HEK293 (cell line): ENCODE measurements around the gene PGAP6.

ENCODE experiments used
- CTCF ChIP-seq: fragments of 450-650 bp; formaldehyde crosslinking; IDR thresholded peaks from 2 replicates; pipeline ENCODE4 v1.5.1; 2016; ENCODE audit warnings: missing biosample characterization, missing genetic modification characterization
- KLF16 ChIP-seq: fragments of 450-650 bp; formaldehyde crosslinking; IDR thresholded peaks from 2 replicates; pipeline ENCODE4 v1.5.1; 2017; ENCODE audit warnings: missing biosample characterization, missing genetic modification characterization
- MZF1 ChIP-seq: fragments of 450-650 bp; formaldehyde crosslinking; IDR thresholded peaks from 2 replicates; pipeline ENCODE4 v1.5.1; 2017; ENCODE audit warnings: missing biosample characterization, missing genetic modification characterization, borderline replicate concordance
- SP2 ChIP-seq: fragments of 450-650 bp; formaldehyde crosslinking; IDR thresholded peaks from 2 replicates; pipeline ENCODE4 v1.5.1; 2016; ENCODE audit warnings: missing biosample characterization, missing genetic modification characterization
- ZFP3 ChIP-seq: fragments of 450-650 bp; formaldehyde crosslinking; IDR thresholded peaks from 2 replicates; pipeline ENCODE4 v1.5.1; 2016; ENCODE audit warnings: low read depth, missing biosample characterization, missing genetic modification characterization
- ZFP41 ChIP-seq: fragments of 450-650 bp; formaldehyde crosslinking; IDR thresholded peaks from 2 replicates; pipeline ENCODE4 v1.5.1; 2016; ENCODE audit warnings: missing biosample characterization, missing genetic modification characterization, borderline replicate concordance
- ZIC2 ChIP-seq: fragments of 450-650 bp; formaldehyde crosslinking; IDR thresholded peaks from 2 replicates; pipeline ENCODE4 v1.5.1; 2016; ENCODE audit warnings: missing biosample characterization, missing genetic modification characterization
- ZNF121 ChIP-seq: fragments of 450-650 bp; formaldehyde crosslinking; IDR thresholded peaks from 2 replicates; pipeline ENCODE4 v1.5.1; 2016; ENCODE audit warnings: missing biosample characterization, missing genetic modification characterization
- ZNF133 ChIP-seq: fragments of 450-650 bp; formaldehyde crosslinking; IDR thresholded peaks from 2 replicates; pipeline ENCODE4 v1.5.1; 2016; ENCODE audit warnings: missing biosample characterization, missing genetic modification characterization
- ZNF148 ChIP-seq: fragments of 450-650 bp; formaldehyde crosslinking; IDR thresholded peaks from 2 replicates; pipeline ENCODE4 v1.5.0; 2017; ENCODE audit warnings: missing biosample characterization, missing genetic modification characterization, borderline replicate concordance
- ZNF169 ChIP-seq: fragments of 450-650 bp; formaldehyde crosslinking; IDR thresholded peaks from 2 replicates; pipeline ENCODE4 v1.5.1; 2016; ENCODE audit warnings: missing biosample characterization, missing genetic modification characterization
- ZNF174 ChIP-seq: fragments of 450-650 bp; formaldehyde crosslinking; IDR thresholded peaks from 2 replicates; pipeline ENCODE4 v1.5.0; 2017; ENCODE audit warnings: missing biosample characterization, mild to moderate bottlenecking, missing genetic modification characterization
- ZNF394 ChIP-seq: fragments of 450-650 bp; formaldehyde crosslinking; IDR thresholded peaks from 2 replicates; pipeline ENCODE4 v1.5.1; 2016; ENCODE audit warnings: missing biosample characterization, missing genetic modification characterization, mild to moderate bottlenecking, moderate library complexity, borderline replicate concordance
- ZNF416 ChIP-seq: fragments of 450-650 bp; formaldehyde crosslinking; IDR thresholded peaks from 2 replicates; pipeline ENCODE4 v1.5.1; 2016; ENCODE audit warnings: missing biosample characterization, missing genetic modification characterization
- ZNF501 ChIP-seq: fragments of 450-650 bp; formaldehyde crosslinking; IDR thresholded peaks from 2 replicates; pipeline ENCODE4 v1.5.1; 2016; ENCODE audit warnings: missing biosample characterization, missing genetic modification characterization
- ZNF596 ChIP-seq: fragments of 450-650 bp; IDR thresholded peaks from 2 replicates; pipeline ENCODE4 v1.5.0; 2018; ENCODE audit warnings: missing biosample characterization, mild to moderate bottlenecking, missing genetic modification characterization, moderate library complexity
- ZNF670 ChIP-seq: fragments of 450-650 bp; formaldehyde crosslinking; IDR thresholded peaks from 2 replicates; pipeline ENCODE4 v1.5.1; 2016; ENCODE audit warnings: missing biosample characterization, missing genetic modification characterization, low read depth
- ZNF747 ChIP-seq: fragments of 450-650 bp; formaldehyde crosslinking; IDR thresholded peaks from 2 replicates; pipeline ENCODE4 v1.5.1; 2016; ENCODE audit warnings: missing biosample characterization, missing genetic modification characterization
- ZNF76 ChIP-seq: fragments of 450-650 bp; formaldehyde crosslinking; IDR thresholded peaks from 2 replicates; pipeline ENCODE4; 2016; ENCODE audit warnings: low read depth, missing biosample characterization, missing genetic modification characterization, borderline replicate concordance
- ZSCAN18 ChIP-seq: fragments of 450-650 bp; formaldehyde crosslinking; IDR thresholded peaks from 2 replicates; pipeline ENCODE4 v1.5.1; 2016; ENCODE audit warnings: missing biosample characterization, missing genetic modification characterization
- ZXDB ChIP-seq: fragments of 450-650 bp; formaldehyde crosslinking; IDR thresholded peaks from 2 replicates; pipeline ENCODE4 v1.5.1; 2016; ENCODE audit warnings: missing biosample characterization, missing genetic modification characterization
- TF ChIP-seq, protein P1 (sequence below): fragments of 450-650 bp; formaldehyde crosslinking; IDR thresholded peaks from 2 replicates; pipeline ENCODE4 v1.5.1; 2016; ENCODE audit warnings: missing biosample characterization, missing genetic modification characterization
- TF ChIP-seq, protein P2 (sequence below): IDR thresholded peaks from 2 replicates; pipeline ENCODE4 v1.6.1; 2011; ENCODE audit warnings: mild to moderate bottlenecking, low read depth, low read length, borderline replicate concordance
- TF ChIP-seq, protein P3 (sequence below): fragments of 450-650 bp; formaldehyde crosslinking; IDR thresholded peaks from 2 replicates; pipeline ENCODE4 v1.5.1; 2016; ENCODE audit warnings: missing biosample characterization, missing genetic modification characterization
- TF ChIP-seq, protein P4 (sequence below): fragments of 450-650 bp; formaldehyde crosslinking; IDR thresholded peaks from 2 replicates; pipeline ENCODE4 v1.5.1; 2016; ENCODE audit warnings: missing biosample characterization, missing genetic modification characterization
- TF ChIP-seq, protein P5 (sequence below): fragments of 450-650 bp; formaldehyde crosslinking; IDR thresholded peaks from 2 replicates; pipeline ENCODE4 v1.5.1; 2016; ENCODE audit warnings: missing biosample characterization, missing genetic modification characterization

Gene PGAP6

GRCh38 chr16:370443-370842 is 11.3 kb downstream of the PGAP6 start, which contains the start of gene MRPL28 (continued):
- TF ChIP-seq, protein P1, sequence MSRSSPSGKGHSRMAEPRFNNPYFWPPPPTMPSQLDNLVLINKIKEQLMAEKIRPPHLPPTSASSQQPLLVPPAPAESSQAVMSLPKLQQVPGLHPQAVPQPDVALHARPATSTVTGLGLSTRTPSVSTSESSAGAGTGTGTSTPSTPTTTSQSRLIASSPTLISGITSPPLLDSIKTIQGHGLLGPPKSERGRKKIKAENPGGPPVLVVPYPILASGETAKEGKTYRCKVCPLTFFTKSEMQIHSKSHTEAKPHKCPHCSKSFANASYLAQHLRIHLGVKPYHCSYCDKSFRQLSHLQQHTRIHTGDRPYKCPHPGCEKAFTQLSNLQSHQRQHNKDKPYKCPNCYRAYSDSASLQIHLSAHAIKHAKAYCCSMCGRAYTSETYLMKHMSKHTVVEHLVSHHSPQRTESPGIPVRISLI (tag by site-specific recombination), result no peak
- TF ChIP-seq KLF16 (tag by site-specific recombination) (peak; percentile 78), ZNF670 (tag by site-specific recombination) (no peak), ZFP3 (tag by site-specific recombination) (no peak), ZIC2 (tag by site-specific recombination) (no peak), ZSCAN18 (tag by site-specific recombination) (no peak), ZNF169 (tag by site-specific recombination) (no peak), ZNF501 (no peak), ZXDB (tag by site-specific recombination) (peak; percentile 60; the same call in 1 of the 2 replicates), ZNF174 (tag by site-specific recombination) (no peak), ZNF747 (no peak), SP2 (tag by site-specific recombination) (peak; percentile 96), ZNF416 (no peak), ZNF76 (tag by site-specific recombination) (no peak), ZFP41 (tag by site-specific recombination) (no peak), ZNF133 (tag by site-specific recombination) (no peak), ZNF596 (tag by site-specific recombination) (no peak), MZF1 (tag by site-specific recombination) (no peak), ZNF121 (no peak), ZNF148 (tag by site-specific recombination) (no peak), ZNF394 (no peak), CTCF (tag by site-specific recombination) (no peak)
- TF ChIP-seq, protein P2, sequence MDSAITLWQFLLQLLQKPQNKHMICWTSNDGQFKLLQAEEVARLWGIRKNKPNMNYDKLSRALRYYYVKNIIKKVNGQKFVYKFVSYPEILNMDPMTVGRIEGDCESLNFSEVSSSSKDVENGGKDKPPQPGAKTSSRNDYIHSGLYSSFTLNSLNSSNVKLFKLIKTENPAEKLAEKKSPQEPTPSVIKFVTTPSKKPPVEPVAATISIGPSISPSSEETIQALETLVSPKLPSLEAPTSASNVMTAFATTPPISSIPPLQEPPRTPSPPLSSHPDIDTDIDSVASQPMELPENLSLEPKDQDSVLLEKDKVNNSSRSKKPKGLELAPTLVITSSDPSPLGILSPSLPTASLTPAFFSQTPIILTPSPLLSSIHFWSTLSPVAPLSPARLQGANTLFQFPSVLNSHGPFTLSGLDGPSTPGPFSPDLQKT, result no peak
- TF ChIP-seq, protein P3, sequence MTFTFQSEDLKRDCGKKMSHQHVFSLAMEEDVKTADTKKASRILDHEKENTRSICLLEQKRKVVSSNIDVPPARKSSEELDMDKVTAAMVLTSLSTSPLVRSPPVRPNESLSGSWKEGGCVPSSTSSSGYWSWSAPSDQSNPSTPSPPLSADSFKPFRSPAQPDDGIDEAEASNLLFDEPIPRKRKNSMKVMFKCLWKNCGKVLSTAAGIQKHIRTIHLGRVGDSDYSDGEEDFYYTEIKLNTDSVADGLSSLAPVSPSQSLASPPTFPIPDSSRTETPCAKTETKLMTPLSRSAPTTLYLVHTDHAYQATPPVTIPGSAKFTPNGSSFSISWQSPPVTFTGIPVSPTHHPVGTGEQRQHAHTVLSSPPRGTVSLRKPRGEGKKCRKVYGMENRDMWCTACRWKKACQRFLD (tag by site-specific recombination), result no peak
- TF ChIP-seq, protein P4, sequence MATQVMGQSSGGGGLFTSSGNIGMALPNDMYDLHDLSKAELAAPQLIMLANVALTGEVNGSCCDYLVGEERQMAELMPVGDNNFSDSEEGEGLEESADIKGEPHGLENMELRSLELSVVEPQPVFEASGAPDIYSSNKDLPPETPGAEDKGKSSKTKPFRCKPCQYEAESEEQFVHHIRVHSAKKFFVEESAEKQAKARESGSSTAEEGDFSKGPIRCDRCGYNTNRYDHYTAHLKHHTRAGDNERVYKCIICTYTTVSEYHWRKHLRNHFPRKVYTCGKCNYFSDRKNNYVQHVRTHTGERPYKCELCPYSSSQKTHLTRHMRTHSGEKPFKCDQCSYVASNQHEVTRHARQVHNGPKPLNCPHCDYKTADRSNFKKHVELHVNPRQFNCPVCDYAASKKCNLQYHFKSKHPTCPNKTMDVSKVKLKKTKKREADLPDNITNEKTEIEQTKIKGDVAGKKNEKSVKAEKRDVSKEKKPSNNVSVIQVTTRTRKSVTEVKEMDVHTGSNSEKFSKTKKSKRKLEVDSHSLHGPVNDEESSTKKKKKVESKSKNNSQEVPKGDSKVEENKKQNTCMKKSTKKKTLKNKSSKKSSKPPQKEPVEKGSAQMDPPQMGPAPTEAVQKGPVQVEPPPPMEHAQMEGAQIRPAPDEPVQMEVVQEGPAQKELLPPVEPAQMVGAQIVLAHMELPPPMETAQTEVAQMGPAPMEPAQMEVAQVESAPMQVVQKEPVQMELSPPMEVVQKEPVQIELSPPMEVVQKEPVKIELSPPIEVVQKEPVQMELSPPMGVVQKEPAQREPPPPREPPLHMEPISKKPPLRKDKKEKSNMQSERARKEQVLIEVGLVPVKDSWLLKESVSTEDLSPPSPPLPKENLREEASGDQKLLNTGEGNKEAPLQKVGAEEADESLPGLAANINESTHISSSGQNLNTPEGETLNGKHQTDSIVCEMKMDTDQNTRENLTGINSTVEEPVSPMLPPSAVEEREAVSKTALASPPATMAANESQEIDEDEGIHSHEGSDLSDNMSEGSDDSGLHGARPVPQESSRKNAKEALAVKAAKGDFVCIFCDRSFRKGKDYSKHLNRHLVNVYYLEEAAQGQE (tag by site-specific recombination), result no peak
- TF ChIP-seq, protein P5, sequence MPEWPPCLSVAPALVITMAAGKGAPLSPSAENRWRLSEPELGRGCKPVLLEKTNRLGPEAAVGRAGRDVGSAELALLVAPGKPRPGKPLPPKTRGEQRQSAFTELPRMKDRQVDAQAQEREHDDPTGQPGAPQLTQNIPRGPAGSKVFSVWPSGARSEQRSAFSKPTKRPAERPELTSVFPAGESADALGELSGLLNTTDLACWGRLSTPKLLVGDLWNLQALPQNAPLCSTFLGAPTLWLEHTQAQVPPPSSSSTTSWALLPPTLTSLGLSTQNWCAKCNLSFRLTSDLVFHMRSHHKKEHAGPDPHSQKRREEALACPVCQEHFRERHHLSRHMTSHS, result no peak
